ENCODE measurements around the gene SLC22A3. TPM values are rescaled to one million over a fixed set of nuclear protein-coding genes. Genes with fewer than 3 reads are reported as not detected.
"Not testable (repeated sequence)": the region's sequence is repeated elsewhere in the genome, so short reads cannot be mapped to it uniquely, and the experiment has no call there.

Gene SLC22A3
- total RNA-seq, 1 experiment from 2014 or later: 2.4 TPM

GRCh38 chr6:160365117-160365516, 16.9 kb downstream of the SLC22A3 start:
- TF ChIP-seq CTCF (IDR thresholded peaks at IDR 0.05; ENCODE audit: insufficient read depth in 1 of 2, low read depth in 1 of 2, low read length in 1 of 2, severe bottlenecking in 1 of 2, unreplicated experiment in 1 of 2): no peak
- BruUV-seq (replicated peaks): no TSS peak
- H3K27me3 Mint-ChIP-seq (ENCODE audit: insufficient read depth, unreplicated experiment): no peaks in the 10 kb centered on the region
- H3K9me3 Mint-ChIP-seq (ENCODE audit: unreplicated experiment): no peaks in the 10 kb centered on the region
- H3K27ac Mint-ChIP-seq (ENCODE audit: unreplicated experiment): no peak overlapping the region
- H3K36me3 Mint-ChIP-seq (ENCODE audit: insufficient read depth, unreplicated experiment): no peaks in the 10 kb centered on the region
- H3K4me1 ChIP-seq: no peaks in the 10 kb centered on the region
- intact Hi-C loops (cut with micrococcal nuclease; ENCODE audit: unreplicated experiment): no loop called here
- DNase-seq: no peak
- no peaks in the 10 kb centered on the region for H3K27me3 ChIP-seq (replicated peaks; ENCODE audit: control insufficient read depth, insufficient read depth, low read length)
- no peaks in the 10 kb centered on the region for H3K36me3 ChIP-seq (ENCODE audit: control insufficient read depth, insufficient read depth, low read length)
- H3K9me3 ChIP-seq: no peaks in the 10 kb centered on the region
- CTCF ChIA-PET: no interaction called here
- POLR2A ChIA-PET: no interaction called here
- H3K4me1 Mint-ChIP-seq (ENCODE audit: low read depth, unreplicated experiment): no peaks in the 10 kb centered on the region
- H3K4me3 Mint-ChIP-seq (ENCODE audit: unreplicated experiment): no peak overlapping the region
- H3K4me3 ChIP-seq (ENCODE audit: low read depth, low read length): no peak overlapping the region

GRCh38 chr6:160367798-160368547, 19.8 kb downstream of the SLC22A3 start:
- BruUV-seq (replicated peaks): no TSS peak
- no peak for TF ChIP-seq CTCF (IDR thresholded peaks at IDR 0.05; ENCODE audit: insufficient read depth in 1 of 2, low read depth in 1 of 2, low read length in 1 of 2, severe bottlenecking in 1 of 2, unreplicated experiment in 1 of 2)
- Histone ChIP-seq H3K27me3 (replicated peaks; ENCODE audit: control insufficient read depth, insufficient read depth, low read length) (no peaks in the 10 kb centered on the region), H3K4me1 (no peaks in the 10 kb centered on the region), H3K4me3 (ENCODE audit: low read depth, low read length) (no peak overlapping the region), H3K9me3 (no peaks in the 10 kb centered on the region), H3K36me3 (ENCODE audit: control insufficient read depth, insufficient read depth, low read length) (no peaks in the 10 kb centered on the region)
- CTCF ChIA-PET: no interaction called here
- POLR2A ChIA-PET: no interaction called here
- no peaks in the 10 kb centered on the region for H3K4me1 Mint-ChIP-seq (ENCODE audit: low read depth, unreplicated experiment)
- no peak overlapping the region for H3K4me3 Mint-ChIP-seq (ENCODE audit: unreplicated experiment)
- intact Hi-C loops (cut with micrococcal nuclease; ENCODE audit: unreplicated experiment): no loop called here
- H3K27me3 Mint-ChIP-seq (ENCODE audit: insufficient read depth, unreplicated experiment): no peaks in the 10 kb centered on the region
- no peaks in the 10 kb centered on the region for H3K9me3 Mint-ChIP-seq (ENCODE audit: unreplicated experiment)
- no peak overlapping the region for H3K27ac Mint-ChIP-seq (ENCODE audit: unreplicated experiment)
- DNase-seq: no peak
- H3K36me3 Mint-ChIP-seq (ENCODE audit: insufficient read depth, unreplicated experiment): no peaks in the 10 kb centered on the region

GRCh38 chr6:160368670-160369069, 20.5 kb downstream of the SLC22A3 start:
- CTCF ChIA-PET: no interaction called here
- no peaks in the 10 kb centered on the region for H3K9me3 ChIP-seq
- BruUV-seq (replicated peaks): no TSS peak
- intact Hi-C loops (cut with micrococcal nuclease; ENCODE audit: unreplicated experiment): no loop called here
- no peak for DNase-seq
- Mint-ChIP-seq H3K4me1 (ENCODE audit: low read depth, unreplicated experiment) (no peaks in the 10 kb centered on the region), H3K36me3 (ENCODE audit: insufficient read depth, unreplicated experiment) (no peaks in the 10 kb centered on the region), H3K27ac (ENCODE audit: unreplicated experiment) (no peak overlapping the region), H3K4me3 (ENCODE audit: unreplicated experiment) (no peak overlapping the region), H3K27me3 (ENCODE audit: insufficient read depth, unreplicated experiment) (no peaks in the 10 kb centered on the region), H3K9me3 (ENCODE audit: unreplicated experiment) (no peaks in the 10 kb centered on the region)
- H3K4me1 ChIP-seq: no peaks in the 10 kb centered on the region
- no peak for TF ChIP-seq CTCF (IDR thresholded peaks at IDR 0.05; ENCODE audit: insufficient read depth in 1 of 2, low read depth in 1 of 2, low read length in 1 of 2, severe bottlenecking in 1 of 2, unreplicated experiment in 1 of 2)
- H3K36me3 ChIP-seq (ENCODE audit: control insufficient read depth, insufficient read depth, low read length): no peaks in the 10 kb centered on the region
- H3K27me3 ChIP-seq (replicated peaks; ENCODE audit: control insufficient read depth, insufficient read depth, low read length): no peaks in the 10 kb centered on the region
- H3K4me3 ChIP-seq (ENCODE audit: low read depth, low read length): no peak overlapping the region
- POLR2A ChIA-PET: no interaction called here

- H3K4me1 Mint-ChIP-seq (ENCODE audit: low read depth, unreplicated experiment); H3K4me1 ChIP-seq; H3K27me3 Mint-ChIP-seq (ENCODE audit: insufficient read depth, unreplicated experiment); POLR2A ChIA-PET; intact Hi-C loops (cut with micrococcal nuclease; ENCODE audit: unreplicated experiment); H3K9me3 ChIP-seq; DNase-seq; H3K36me3 Mint-ChIP-seq (ENCODE audit: insufficient read depth, unreplicated experiment); H3K4me3 ChIP-seq (ENCODE audit: low read depth, low read length); H3K27me3 ChIP-seq (replicated peaks; ENCODE audit: control insufficient read depth, insufficient read depth, low read length); BruUV-seq (replicated peaks); H3K36me3 ChIP-seq (ENCODE audit: control insufficient read depth, insufficient read depth, low read length); H3K27ac Mint-ChIP-seq (ENCODE audit: unreplicated experiment); CTCF ChIA-PET; H3K4me3 Mint-ChIP-seq (ENCODE audit: unreplicated experiment); H3K9me3 Mint-ChIP-seq (ENCODE audit: unreplicated experiment): not testable (repeated sequence)
These were observed 25.4 kb downstream of the SLC22A3 start for GRCh38 chr6:160373601-160374000.
